ENCODE data around the gene ANP32E.
"Not testable (repeated sequence)": the region's sequence is repeated elsewhere in the genome, so short reads cannot be mapped to it uniquely, and the experiment has no call there.

ANP32E gene

GRCh38 chr1:150256554-150257341, 20.8 kb upstream of the ANP32E start:
- DNase-seq, result no peak

GRCh38 chr1:150256198-150256553, 20.3 kb upstream of the ANP32E start:
- DNase-seq, result no peak

- DNase-seq, result no peak
Observed at GRCh38 chr1:150249936-150250335, 14.0 kb upstream of the ANP32E start.

GRCh38 chr1:150243003-150243402, 7.1 kb upstream of the ANP32E start:
- no peak for DNase-seq

GRCh38 chr1:150237746-150238145, 1.8 kb upstream of the ANP32E start:
- DNase-seq, result no peak

- not testable (repeated sequence) for DNase-seq
Observed at GRCh38 chr1:150237176-150237575, 1.3 kb upstream of the ANP32E start.

GRCh38 chr1:150236614-150237100, 745 bp upstream of the ANP32E start:
- no peak for DNase-seq

GRCh38 chr1:150235294-150235851, 539 bp downstream of the ANP32E start:
- no peak for DNase-seq

- no peak for DNase-seq
Observed at GRCh38 chr1:150234566-150235293, 1.2 kb downstream of the ANP32E start.

GRCh38 chr1:150234309-150234565, 1.7 kb downstream of the ANP32E start:
- DNase-seq, result no peak

GRCh38 chr1:150233359-150234308, 2.3 kb downstream of the ANP32E start:
- no peak for DNase-seq

GRCh38 chr1:150232921-150233320, 3.0 kb downstream of the ANP32E start:
- DNase-seq, result not testable (repeated sequence)

GRCh38 chr1:150228246-150228645, 7.7 kb downstream of the ANP32E start:
- DNase-seq, result not testable (repeated sequence)

- no peak for DNase-seq
Observed at GRCh38 chr1:150227228-150227627, 8.7 kb downstream of the ANP32E start.

- DNase-seq, result no peak
Observed at GRCh38 chr1:150226486-150226885, 9.4 kb downstream of the ANP32E start.

GRCh38 chr1:150225546-150225945, 10.4 kb downstream of the ANP32E start:
- DNase-seq, result no peak

- DNase-seq, result no peak
Observed at GRCh38 chr1:150224983-150225382, 10.9 kb downstream of the ANP32E start.

GRCh38 chr1:150221552-150221951, 14.4 kb downstream of the ANP32E start:
- DNase-seq, result no peak

GRCh38 chr1:150215855-150216254, 20.1 kb downstream of the ANP32E start:
- DNase-seq, result not testable (repeated sequence)

GRCh38 chr1:150214099-150214756, 21.7 kb downstream of the ANP32E start:
- DNase-seq, result not testable (repeated sequence)

GRCh38 chr1:150213170-150214098, 22.5 kb downstream of the ANP32E start:
- no peak for DNase-seq
